NT2/D1 (cell line): ENCODE data around the gene ABCC4.

ENCODE experiments used
- SUZ12 ChIP-seq: IDR thresholded peaks from 2 replicates; pipeline ENCODE4 v1.6.1; 2011; ENCODE audit not compliant: insufficient read length, insufficient read depth; ENCODE audit errors: extremely low read depth
- YY1 ChIP-seq: IDR thresholded peaks from 2 replicates; pipeline ENCODE4 v1.6.1; 2011; ENCODE audit not compliant: insufficient read length, insufficient read depth
- ZNF274 ChIP-seq: IDR thresholded peaks from 2 replicates; pipeline ENCODE4 v1.6.1; 2011; ENCODE audit warnings: mild to moderate bottlenecking, low read depth, low read length

DNA sequence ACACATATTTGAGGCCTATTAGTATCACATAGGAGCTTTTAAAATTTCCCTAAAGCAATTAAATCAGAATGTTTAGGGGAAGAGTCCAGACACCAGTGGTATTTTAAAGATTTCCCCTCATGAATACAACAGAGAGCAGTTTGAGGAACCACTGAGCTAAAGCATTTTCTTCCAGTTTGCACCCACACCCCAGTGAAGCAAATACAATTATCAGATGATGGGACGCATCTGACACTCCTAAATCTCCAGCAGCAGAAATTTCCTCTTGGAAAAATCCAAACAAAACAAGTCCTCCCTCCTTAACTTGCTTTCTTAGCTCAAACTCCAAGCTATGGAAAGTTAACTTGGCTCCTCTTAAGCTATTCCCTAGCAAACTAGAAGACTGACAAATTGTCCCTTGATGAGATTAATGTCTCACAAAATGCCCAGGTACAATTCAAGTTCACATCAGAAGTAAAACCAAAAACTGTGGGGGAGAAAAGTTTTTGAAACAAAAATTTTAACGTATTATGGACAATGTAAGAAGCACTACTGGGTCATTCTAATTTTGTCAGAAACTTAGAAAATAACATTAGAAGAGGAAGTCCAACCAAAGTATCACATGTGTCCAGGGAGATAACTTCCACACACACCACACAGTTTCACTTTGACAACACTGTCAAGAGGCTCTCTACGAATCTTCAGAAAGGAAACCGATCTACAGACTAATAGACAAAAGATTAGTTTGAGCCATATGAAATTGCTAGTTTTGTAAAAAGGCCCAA, 74.1 kb downstream of the ABCC4 start:
- TF ChIP-seq YY1 (no peak), ZNF274 (no peak), SUZ12 (no peak)
